Measurements from ENCODE around the gene REEP6.

DNA sequence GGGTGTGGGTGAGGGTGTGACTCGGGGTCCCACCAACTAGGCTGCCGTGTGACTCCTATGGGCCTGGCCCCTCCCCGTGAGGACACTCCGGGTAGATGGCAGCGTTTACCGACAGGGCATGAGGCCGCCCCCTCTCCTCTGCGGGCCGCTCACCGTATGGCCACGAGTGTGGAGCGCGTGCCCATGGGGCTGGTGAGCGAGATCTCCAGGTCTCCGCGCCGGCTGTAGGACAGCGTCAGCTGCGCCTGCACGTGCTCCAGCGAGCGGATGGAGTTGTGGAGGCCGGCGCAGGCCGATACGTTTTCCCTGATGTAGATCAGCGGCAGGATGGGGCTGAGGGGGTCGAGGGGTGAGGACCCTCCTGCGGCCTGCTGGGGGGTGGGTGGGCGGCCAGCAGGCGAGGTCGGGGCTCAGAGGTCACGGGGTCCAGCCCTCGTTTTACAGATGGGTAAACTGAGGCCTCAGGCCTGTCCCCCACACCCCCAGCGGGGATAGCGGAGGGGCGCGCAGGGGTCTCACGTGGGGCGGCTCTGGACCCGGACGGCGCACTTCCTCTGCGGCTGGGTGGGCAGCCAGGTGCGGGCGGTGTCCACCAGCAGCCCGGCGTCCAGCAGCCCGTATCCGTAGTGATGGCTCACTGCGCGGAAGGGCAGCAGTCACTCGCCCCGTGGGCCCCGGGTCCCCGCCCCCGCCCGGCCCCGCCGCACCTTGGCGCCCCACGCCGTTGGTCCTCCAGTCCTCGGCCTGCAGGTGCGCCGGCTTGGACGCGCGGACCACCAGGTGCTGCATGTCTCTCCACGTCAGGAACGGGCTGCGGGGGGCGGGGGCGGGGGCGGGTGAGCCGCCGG, 7.6 kb upstream of the REEP6 start:
- TF ChIP-seq, protein P1, sequence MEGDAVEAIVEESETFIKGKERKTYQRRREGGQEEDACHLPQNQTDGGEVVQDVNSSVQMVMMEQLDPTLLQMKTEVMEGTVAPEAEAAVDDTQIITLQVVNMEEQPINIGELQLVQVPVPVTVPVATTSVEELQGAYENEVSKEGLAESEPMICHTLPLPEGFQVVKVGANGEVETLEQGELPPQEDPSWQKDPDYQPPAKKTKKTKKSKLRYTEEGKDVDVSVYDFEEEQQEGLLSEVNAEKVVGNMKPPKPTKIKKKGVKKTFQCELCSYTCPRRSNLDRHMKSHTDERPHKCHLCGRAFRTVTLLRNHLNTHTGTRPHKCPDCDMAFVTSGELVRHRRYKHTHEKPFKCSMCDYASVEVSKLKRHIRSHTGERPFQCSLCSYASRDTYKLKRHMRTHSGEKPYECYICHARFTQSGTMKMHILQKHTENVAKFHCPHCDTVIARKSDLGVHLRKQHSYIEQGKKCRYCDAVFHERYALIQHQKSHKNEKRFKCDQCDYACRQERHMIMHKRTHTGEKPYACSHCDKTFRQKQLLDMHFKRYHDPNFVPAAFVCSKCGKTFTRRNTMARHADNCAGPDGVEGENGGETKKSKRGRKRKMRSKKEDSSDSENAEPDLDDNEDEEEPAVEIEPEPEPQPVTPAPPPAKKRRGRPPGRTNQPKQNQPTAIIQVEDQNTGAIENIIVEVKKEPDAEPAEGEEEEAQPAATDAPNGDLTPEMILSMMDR (conservative IDR thresholded peaks at IDR 0.05 in 1 of 2, IDR thresholded peaks at IDR 0.05 in 1 of 2; ENCODE audit: low read depth in 1 of 2, low read length in 2 of 2): no peak
- no peak for TF ChIP-seq EZH2 (IDR thresholded peaks at IDR 0.05; ENCODE audit: low read length, missing control alignments)
